GM23248 (cell line): ENCODE measurements around the gene VSX1. TPM values are rescaled to one million over a fixed set of nuclear protein-coding genes. Genes with fewer than 3 reads are reported as not detected.

Experiments used
- DNase-seq: peaks from one replicate; pipeline ENCODE4 v3.0.0-alpha.2; 2015
- H2AFZ ChIP-seq: fragments of 200-600 bp; sonication (generic); 2 replicates; pipeline ENCODE4 v1.6.1; 2016; ENCODE audit warnings: antibody characterized with exemption
- H3F3A ChIP-seq: fragments of 200-600 bp; sonication (generic); 2 replicates; pipeline ENCODE4 v1.6.1; 2016; ENCODE audit warnings: mild to moderate bottlenecking, antibody characterized with exemption, mixed run types; ENCODE audit not compliant: insufficient read depth
- H3K27ac ChIP-seq: fragments of 200-600 bp; sonication (generic); 2 replicates; pipeline ENCODE4 v1.5.1; 2016; ENCODE audit warnings: mild to moderate bottlenecking
- H3K27me3 ChIP-seq: fragments of 200-600 bp; sonication (generic); replicated peaks from 2 replicates; pipeline ENCODE4 v1.6.1; 2016; ENCODE audit warnings: mild to moderate bottlenecking; ENCODE audit not compliant: insufficient read depth
- H3K36me3 ChIP-seq: fragments of 200-600 bp; sonication (generic); 2 replicates; pipeline ENCODE4 v1.6.1; 2016; ENCODE audit warnings: low read depth, mild to moderate bottlenecking
- H3K4me1 ChIP-seq: fragments of 200-600 bp; sonication (generic); 2 replicates; pipeline ENCODE4 v1.6.1; 2016; ENCODE audit warnings: mild to moderate bottlenecking; ENCODE audit not compliant: insufficient read depth
- H3K4me2 ChIP-seq: fragments of 200-600 bp; sonication (generic); one replicate; pipeline ENCODE4 v1.6.1; 2016; ENCODE audit warnings: mild to moderate bottlenecking; ENCODE audit not compliant: unreplicated experiment
- H3K4me3 ChIP-seq: fragments of 200-600 bp; sonication (generic); 2 replicates; pipeline ENCODE4 v1.5.1; 2016; ENCODE audit warnings: mild to moderate bottlenecking
- H3K79me2 ChIP-seq: fragments of 200-600 bp; sonication (generic); 2 replicates; pipeline ENCODE4 v1.6.1; 2016; ENCODE audit warnings: mild to moderate bottlenecking; ENCODE audit not compliant: insufficient read depth
- H3K9ac ChIP-seq: fragments of 200-600 bp; sonication (generic); 2 replicates; pipeline ENCODE4 v1.6.1; 2016; ENCODE audit warnings: mild to moderate bottlenecking
- H3K9me2 ChIP-seq: fragments of 200-600 bp; sonication (generic); 2 replicates; pipeline ENCODE4 v1.6.1; 2016; ENCODE audit warnings: mixed run types, mild to moderate bottlenecking, moderate library complexity; ENCODE audit not compliant: insufficient read depth
- H3K9me3 ChIP-seq: fragments of 200-600 bp; sonication (generic); one replicate; pipeline ENCODE4 v1.6.1; 2017; ENCODE audit warnings: low read depth
- H4K20me1 ChIP-seq: fragments of 200-600 bp; sonication (generic); 2 replicates; pipeline ENCODE4 v1.6.0; 2016; ENCODE audit not compliant: insufficient read depth
- EZH2 ChIP-seq: fragments of 200-600 bp; sonication (generic); IDR thresholded peaks from 2 replicates; pipeline ENCODE4 v1.6.1; 2018; ENCODE audit warnings: antibody characterized with exemption, mild to moderate bottlenecking; ENCODE audit not compliant: insufficient read depth, poor library complexity, severe bottlenecking
- EZH2phosphoT487 ChIP-seq: fragments of 200-600 bp; sonication (generic); IDR thresholded peaks from 2 replicates; pipeline ENCODE4 v1.6.1; 2018; ENCODE audit warnings: antibody characterized with exemption, moderate library complexity, mild to moderate bottlenecking, low read depth; ENCODE audit not compliant: insufficient read depth
- WGBS, 2 experiments: methylation state at CpG; one replicate each; pipeline ENCODE4 v1.1.6; 2015 to 2017; ENCODE audit warnings: low lambda C conversion rate in 2 of 2, low coverage in 1 of 2; ENCODE audit errors: missing lambda C conversion rate in 2 of 2; 5-methylcytosine and 5-hydroxymethylcytosine counted together
- in situ Hi-C: fragments of 300-500 bp; cut with MboI; formaldehyde crosslinking; loops from 2 replicates; pipeline ENCODE4 v1.15.0; 2020
- polyA plus RNA-seq: library from polyadenylated mRNA; unstranded; fragments of >200 nt; fragmentation: Nextera tagmentation; extraction: Ambion mirVana; gene quantifications from 2 replicates; pipeline ENCODE4 v1.2.1, GENCODE V29; 2016
- total RNA-seq: library from RNA; depleted of rRNA; stranded (reverse); fragments of >200 nt; shearing (Covaris generic); gene quantifications from 2 replicates; pipeline ENCODE4 v1.2.3, GENCODE V29; 2014

The VSX1 gene
- total and polyA plus RNA-seq, 2 experiments from 2014 or later, result not detected

DNA sequence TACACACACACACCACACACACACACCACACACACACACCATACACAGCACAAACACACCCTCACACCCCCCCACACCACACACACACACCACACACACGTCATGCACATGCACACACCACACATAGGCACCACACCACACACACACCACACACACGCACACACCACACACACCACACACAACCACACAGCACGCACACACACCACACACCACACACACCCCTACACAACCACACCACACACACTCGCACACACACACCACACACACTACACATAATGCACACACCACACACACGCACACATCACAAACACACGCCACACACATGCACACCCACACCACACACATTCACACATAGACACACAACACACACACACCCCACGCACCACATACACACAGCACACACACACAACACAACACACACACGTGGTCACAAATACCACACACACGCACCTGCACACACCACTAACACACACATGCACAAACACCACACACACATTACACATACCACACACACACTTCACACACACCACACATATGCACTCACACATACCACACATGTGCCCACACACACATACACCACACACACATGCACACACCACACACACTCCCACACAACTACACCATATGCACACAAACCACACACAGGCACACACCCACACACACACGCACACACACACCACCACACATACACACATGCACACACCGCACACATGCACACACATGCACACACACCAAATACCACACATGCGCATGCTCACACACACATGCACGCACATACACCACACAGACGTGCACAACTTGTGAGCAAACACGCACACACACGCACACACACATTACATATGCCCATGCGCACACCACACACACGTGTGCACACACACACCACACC lies 14.6 kb downstream of the VSX1 start:
- Histone ChIP-seq H3K4me2 (no peak overlapping the region), H3K4me1 (no peaks in the 10 kb centered on the region), H3K9ac (no peak overlapping the region), H3K4me3 (no peak overlapping the region), H3F3A (no peaks in the 10 kb centered on the region), H3K9me3 (no peaks in the 10 kb centered on the region), H3K27me3 (peaks cover 59% of the 10 kb centered on the region), H4K20me1 (no peaks in the 10 kb centered on the region), H2AFZ (no peak overlapping the region), H3K36me3 (no peaks in the 10 kb centered on the region), H3K9me2 (no peaks in the 10 kb centered on the region), H3K27ac (no peak overlapping the region), H3K79me2 (no peaks in the 10 kb centered on the region)
- in situ Hi-C loops, result loop anchor here (10.0 kb wide), 2 partner anchors 107 to 337 kb away; partner anchors contain the start of gene GINS1
- TF ChIP-seq EZH2phosphoT487, result no peak
- no peak for TF ChIP-seq EZH2
- DNase-seq, result no peak
- WGBS, 2 experiments, result 79 to 84% methylated on average over 14 to 18 of the region's 18 CpGs

- H3K27me3 ChIP-seq, result peaks cover 51% of the 10 kb centered on the region
- H3K4me1 ChIP-seq, result no peaks in the 10 kb centered on the region
- H3K9ac ChIP-seq, result no peak overlapping the region
- WGBS, 2 experiments, result 14 to 25% methylated on average over 6 of the region's 6 CpGs
- H3F3A ChIP-seq, result no peaks in the 10 kb centered on the region
- in situ Hi-C loops, result loop anchor here (10.0 kb wide), 2 partner anchors 108 to 338 kb away; partner anchors contain the start of gene GINS1
- H2AFZ ChIP-seq, result no peak overlapping the region
- no peak for DNase-seq
- H3K27ac ChIP-seq, result no peak overlapping the region
- TF ChIP-seq EZH2phosphoT487, result no peak
- no peak for TF ChIP-seq EZH2
- H3K79me2 ChIP-seq, result no peaks in the 10 kb centered on the region
- H3K4me3 ChIP-seq, result no peak overlapping the region
- no peaks in the 10 kb centered on the region for H3K9me2 ChIP-seq
- H3K36me3 ChIP-seq, result no peaks in the 10 kb centered on the region
- no peaks in the 10 kb centered on the region for H4K20me1 ChIP-seq
- H3K9me3 ChIP-seq, result no peaks in the 10 kb centered on the region
- H3K4me2 ChIP-seq, result no peak overlapping the region
Measured at GRCh38 chr20:25066386-25066785, 15.6 kb downstream of the VSX1 start.

- Histone ChIP-seq H2AFZ (no peak overlapping the region), H3K4me1 (no peaks in the 10 kb centered on the region), H3K4me2 (no peak overlapping the region), H3K9me2 (no peaks in the 10 kb centered on the region), H3F3A (no peaks in the 10 kb centered on the region), H4K20me1 (no peaks in the 10 kb centered on the region), H3K4me3 (no peak overlapping the region), H3K79me2 (no peaks in the 10 kb centered on the region), H3K27me3 (peaks cover 51% of the 10 kb centered on the region), H3K9ac (no peak overlapping the region), H3K9me3 (no peaks in the 10 kb centered on the region), H3K36me3 (no peaks in the 10 kb centered on the region), H3K27ac (no peak overlapping the region)
- 28 to 29% methylated on average over 9 of the region's 9 CpGs for WGBS, 2 experiments
- TF ChIP-seq EZH2 (no peak), EZH2phosphoT487 (no peak)
- DNase-seq, result peak; percentile 77
- in situ Hi-C loops, result loop anchor here (10.0 kb wide), 2 partner anchors 109 to 339 kb away; partner anchors contain the start of gene GINS1
Measured at GRCh38 chr20:25065625-25066338, 16.2 kb downstream of the VSX1 start.

DNA sequence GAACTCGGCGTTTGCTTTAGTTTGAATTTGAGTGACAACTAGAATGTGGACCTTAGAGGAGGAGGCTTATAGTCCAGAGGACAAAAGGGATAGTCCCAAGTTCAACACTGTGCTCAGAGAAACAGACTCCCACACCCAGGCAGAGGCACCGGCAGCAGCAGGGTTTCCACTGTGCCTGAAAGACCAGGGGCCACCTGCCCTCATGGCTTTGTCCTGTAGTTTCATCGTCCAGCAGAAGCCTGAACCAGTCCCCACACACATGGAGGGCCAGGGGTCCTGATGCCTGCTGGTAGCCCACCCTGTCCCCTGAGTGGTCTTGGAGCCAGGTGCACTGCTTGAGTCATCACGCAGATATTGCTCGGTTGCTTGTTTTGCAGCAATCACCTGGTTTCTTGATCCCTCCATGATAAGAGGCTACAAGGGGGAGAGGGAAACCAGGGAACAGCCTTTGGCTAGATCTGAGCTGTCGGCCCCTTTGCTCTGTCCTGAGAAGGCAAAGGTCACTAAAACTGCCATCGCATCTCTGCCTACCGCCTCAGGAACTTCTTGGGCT lies 16.8 kb downstream of the VSX1 start:
- Histone ChIP-seq H3K4me3 (no peak overlapping the region), H4K20me1 (no peaks in the 10 kb centered on the region), H2AFZ (no peak overlapping the region), H3K79me2 (no peaks in the 10 kb centered on the region), H3K36me3 (no peaks in the 10 kb centered on the region), H3F3A (no peaks in the 10 kb centered on the region), H3K27me3 (peaks cover 51% of the 10 kb centered on the region), H3K9ac (no peak overlapping the region), H3K4me2 (no peak overlapping the region), H3K4me1 (no peaks in the 10 kb centered on the region), H3K9me2 (no peaks in the 10 kb centered on the region), H3K27ac (no peak overlapping the region), H3K9me3 (no peaks in the 10 kb centered on the region)
- in situ Hi-C loops, result loop anchor here (10.0 kb wide), 2 partner anchors 110 to 340 kb away; partner anchors contain the start of gene GINS1
- no peak for DNase-seq
- 30 to 35% methylated on average over 9 of the region's 9 CpGs for WGBS, 2 experiments
- TF ChIP-seq EZH2phosphoT487, result no peak
- no peak for TF ChIP-seq EZH2
